HG02759 (cell line): ENCODE results near the gene ATP6V1F.

Source experiments
- ATAC-seq: cut with Tn5 transposase; IDR thresholded peaks from one replicate; pipeline ENCODE4 v1.9.1; 2021; ENCODE audit warnings: mild to moderate bottlenecking, moderate library complexity; ENCODE audit not compliant: unreplicated experiment

ATP6V1F gene

GRCh38 chr7:128881458-128882125 is 18.9 kb downstream of the ATP6V1F start:
- no peak for ATAC-seq

- no peak for ATAC-seq
These were observed 19.5 kb downstream of the ATP6V1F start for GRCh38 chr7:128882134-128882533.

GRCh38 chr7:128883622-128884448 is 21.2 kb downstream of the ATP6V1F start:
- peak; percentile 76 for ATAC-seq

- no peak for ATAC-seq
These were observed 22.1 kb downstream of the ATP6V1F start for GRCh38 chr7:128884561-128885369.

- no peak for ATAC-seq
These were observed 22.9 kb downstream of the ATP6V1F start for GRCh38 chr7:128885370-128886187.

GRCh38 chr7:128886391-128887168 is 23.9 kb downstream of the ATP6V1F start:
- no peak for ATAC-seq

GRCh38 chr7:128887169-128888038 is 24.7 kb downstream of the ATP6V1F start:
- no peak for ATAC-seq

- ATAC-seq, result no peak
These were observed 25.5 kb downstream of the ATP6V1F start for GRCh38 chr7:128888039-128888755.

GRCh38 chr7:128888756-128889095 is 26.1 kb downstream of the ATP6V1F start:
- ATAC-seq, result no peak

- ATAC-seq, result no peak
These were observed 26.5 kb downstream of the ATP6V1F start for GRCh38 chr7:128889121-128889520.

GRCh38 chr7:128890306-128891109 is 27.9 kb downstream of the ATP6V1F start:
- no peak for ATAC-seq

- no peak for ATAC-seq
These were observed 28.7 kb downstream of the ATP6V1F start for GRCh38 chr7:128891110-128891941.

- ATAC-seq, result no peak
These were observed 29.2 kb downstream of the ATP6V1F start for GRCh38 chr7:128891942-128892269.

GRCh38 chr7:128892521-128893250 is 30.0 kb downstream of the ATP6V1F start:
- no peak for ATAC-seq

- ATAC-seq, result no peak
These were observed 30.8 kb downstream of the ATP6V1F start for GRCh38 chr7:128893251-128894100.
